ENCODE data around the gene RGS17.
A peak's percentile ranks its signal among the peaks of the same experiment; 100 is the strongest.

The RGS17 gene

GRCh38 chr6:153092082-153093013 lies 38.7 kb downstream of the RGS17 start:
- H3K27ac ChIP-seq: peak overlapping the region; percentile 69
- peak; percentile 76 for DNase-seq
- in situ Hi-C loops (cut with HindIII; ENCODE audit: low pct_ligation_motif_present, low sequenced_read_pairs): no loop called here

GRCh38 chr6:153090241-153090930 lies 40.7 kb downstream of the RGS17 start:
- Histone ChIP-seq H3K36me3 (replicated peaks) (no peaks in the 10 kb centered on the region), H3K4me3 (ENCODE audit: low read depth, low read length) (no peak overlapping the region), H3K27ac (peak overlapping the region; percentile 84), H3K27me3 (replicated peaks) (no peaks in the 10 kb centered on the region)
- in situ Hi-C loops (cut with HindIII; ENCODE audit: low pct_ligation_motif_present, low sequenced_read_pairs): no loop called here
- DNase-seq: peak; percentile 92
- no peak for TF ChIP-seq CTCF (IDR thresholded peaks at IDR 0.05; ENCODE audit: low read depth, low read length, missing control alignments)

More at GRCh38 chr6:153092082-153093013, 38.7 kb downstream of the RGS17 start:
- Histone ChIP-seq H3K4me3 (ENCODE audit: low read depth, low read length) (no peak overlapping the region), H3K27me3 (replicated peaks) (no peaks in the 10 kb centered on the region), H3K36me3 (replicated peaks) (no peaks in the 10 kb centered on the region)
- TF ChIP-seq CTCF (IDR thresholded peaks at IDR 0.05; ENCODE audit: low read depth, low read length, missing control alignments): no peak

GRCh38 chr6:153088796-153089195 lies 42.3 kb downstream of the RGS17 start:
- no peaks in the 10 kb centered on the region for H3K27me3 ChIP-seq (replicated peaks)
- in situ Hi-C loops (cut with HindIII; ENCODE audit: low pct_ligation_motif_present, low sequenced_read_pairs): no loop called here

GRCh38 chr6:153087436-153087835 lies 43.6 kb downstream of the RGS17 start:
- Histone ChIP-seq H3K4me3 (ENCODE audit: low read depth, low read length) (no peak overlapping the region), H3K27ac (no peak overlapping the region), H3K27me3 (replicated peaks) (no peaks in the 10 kb centered on the region), H3K36me3 (replicated peaks) (no peaks in the 10 kb centered on the region)
- no peak for DNase-seq
- in situ Hi-C loops (cut with HindIII; ENCODE audit: low pct_ligation_motif_present, low sequenced_read_pairs): no loop called here
- no peak for TF ChIP-seq CTCF (IDR thresholded peaks at IDR 0.05; ENCODE audit: low read depth, low read length, missing control alignments)

More at GRCh38 chr6:153088796-153089195, 42.3 kb downstream of the RGS17 start:
- no peak overlapping the region for H3K4me3 ChIP-seq (ENCODE audit: low read depth, low read length)
- DNase-seq: no peak
- H3K36me3 ChIP-seq (replicated peaks): no peaks in the 10 kb centered on the region
- no peak for TF ChIP-seq CTCF (IDR thresholded peaks at IDR 0.05; ENCODE audit: low read depth, low read length, missing control alignments)
- no peak overlapping the region for H3K27ac ChIP-seq

GRCh38 chr6:153086225-153086990 lies 44.7 kb downstream of the RGS17 start:
- no peak for DNase-seq
- no peaks in the 10 kb centered on the region for H3K27me3 ChIP-seq (replicated peaks)
- H3K27ac ChIP-seq: peak overlapping the region; percentile 24
- H3K36me3 ChIP-seq (replicated peaks): no peaks in the 10 kb centered on the region
- in situ Hi-C loops (cut with HindIII; ENCODE audit: low pct_ligation_motif_present, low sequenced_read_pairs): no loop called here
- no peak overlapping the region for H3K4me3 ChIP-seq (ENCODE audit: low read depth, low read length)
- no peak for TF ChIP-seq CTCF (IDR thresholded peaks at IDR 0.05; ENCODE audit: low read depth, low read length, missing control alignments)
